Astrocyte of the cerebellum (primary cell): ENCODE data around the gene ZNF653.
"Not testable (repeated sequence)": the region's sequence is repeated elsewhere in the genome, so short reads cannot be mapped to it uniquely, and the experiment has no call there.

Experiments used
- DNase-seq: peaks from one replicate; pipeline ENCODE4 v3.0.0-alpha.2; 2011; ENCODE audit warnings: low read depth
- H3K4me3 ChIP-seq: 2 replicates; pipeline ENCODE4 v1.5.1; 2011; ENCODE audit warnings: mild to moderate bottlenecking, low read depth, low read length, moderate library complexity
- CTCF ChIP-seq: IDR thresholded peaks from 2 replicates; pipeline ENCODE4 v1.5.1; 2012; ENCODE audit warnings: low read length, low read depth, moderate library complexity, mild to moderate bottlenecking; ENCODE audit errors: missing control alignments
- in situ Hi-C: cut with HindIII; loops from 2 replicates; pipeline ENCODE4 v1.10.0; 2017; ENCODE audit warnings: low sequenced_read_pairs

ZNF653 gene

GRCh38 chr19:11456659-11457058, 49.0 kb downstream of the ZNF653 start:
- no peak for DNase-seq
- TF ChIP-seq CTCF: no peak
- in situ Hi-C loops: no loop called here
- H3K4me3 ChIP-seq: no peak overlapping the region

GRCh38 chr19:11455233-11455554, 50.4 kb downstream of the ZNF653 start:
- H3K4me3 ChIP-seq, in situ Hi-C loops: not testable (repeated sequence)

GRCh38 chr19:11453468-11454341, 51.9 kb downstream of the ZNF653 start:
- TF ChIP-seq CTCF: peak; percentile 51
- in situ Hi-C loops: no loop called here
- no peak for DNase-seq
- no peak overlapping the region for H3K4me3 ChIP-seq

More at GRCh38 chr19:11455233-11455554, 50.4 kb downstream of the ZNF653 start:
- not testable (repeated sequence) for DNase-seq

- in situ Hi-C loops: no loop called here
- no peak for DNase-seq
- H3K4me3 ChIP-seq: no peak overlapping the region
- TF ChIP-seq CTCF: peak; percentile 14
Observed at GRCh38 chr19:11452620-11453310, 52.9 kb downstream of the ZNF653 start.

GRCh38 chr19:11451871-11452619, 53.6 kb downstream of the ZNF653 start:
- H3K4me3 ChIP-seq: no peak overlapping the region
- TF ChIP-seq CTCF: no peak
- DNase-seq: no peak
- in situ Hi-C loops: no loop called here

- no peak for TF ChIP-seq CTCF
- DNase-seq: no peak
- H3K4me3 ChIP-seq: no peak overlapping the region
- in situ Hi-C loops: no loop called here
Observed at GRCh38 chr19:11451327-11451870, 54.2 kb downstream of the ZNF653 start.
